Measurements from ENCODE around the gene TTC27.

Gene TTC27

GRCh38 chr2:32647180-32647651 lies 19.4 kb downstream of the TTC27 start:
- DNase-seq = no peak
- no peak overlapping the region for H3K4me3 ChIP-seq
- intact Hi-C loops (cut with DNase I; ENCODE audit: low total_unique reads) = no loop called here
- peak overlapping the region; percentile 40 to 55 for H3K27ac ChIP-seq
- H3K9me3 ChIP-seq = no peaks in the 10 kb centered on the region
- TF ChIP-seq CTCF (IDR thresholded peaks at IDR 0.05) = no peak
- H3K4me1 ChIP-seq = peaks cover 0 to 29% (median 4%) of the 10 kb centered on the region in 4 donors
- no peaks in the 10 kb centered on the region for H3K27me3 ChIP-seq
- peaks cover 23 to 58% (median 32%) of the 10 kb centered on the region in 3 donors for H3K36me3 ChIP-seq

GRCh38 chr2:32652555-32653209 lies 24.8 kb downstream of the TTC27 start:
- no peak for TF ChIP-seq CTCF (IDR thresholded peaks at IDR 0.05)
- intact Hi-C loops (cut with DNase I; ENCODE audit: low total_unique reads) = no loop called here
- Histone ChIP-seq H3K36me3 (peaks cover 10 to 29% (median 15%) of the 10 kb centered on the region in 3 donors), H3K27me3 (no peaks in the 10 kb centered on the region), H3K4me1 (peaks cover 0 to 28% (median 6%) of the 10 kb centered on the region in 4 donors), H3K4me3 (peak overlapping the region in 1 of 2 donors; percentile 12), H3K9me3 (no peaks in the 10 kb centered on the region), H3K27ac (peak overlapping the region; percentile 39 to 52)
- no peak for DNase-seq

- no peak for TF ChIP-seq CTCF (IDR thresholded peaks at IDR 0.05)
- H3K27ac ChIP-seq = no peak overlapping the region
- H3K4me1 ChIP-seq = peaks cover 0 to 17% (median 2%) of the 10 kb centered on the region in 4 donors
- H3K4me3 ChIP-seq = no peak overlapping the region
- intact Hi-C loops (cut with DNase I; ENCODE audit: low total_unique reads) = no loop called here
- no peak for DNase-seq
- peaks cover 0 to 14% (median 6%) of the 10 kb centered on the region in 3 donors for H3K36me3 ChIP-seq
- no peaks in the 10 kb centered on the region for H3K9me3 ChIP-seq
- H3K27me3 ChIP-seq = no peaks in the 10 kb centered on the region
Observed at GRCh38 chr2:32656069-32656468, 28.2 kb downstream of the TTC27 start.

GRCh38 chr2:32663864-32664263 lies 36.0 kb downstream of the TTC27 start:
- intact Hi-C loops (cut with DNase I; ENCODE audit: low total_unique reads) = no loop called here
- TF ChIP-seq CTCF (IDR thresholded peaks at IDR 0.05) = no peak
- no peak overlapping the region for H3K27ac ChIP-seq

GRCh38 chr2:32666704-32667103 lies 38.9 kb downstream of the TTC27 start:
- Histone ChIP-seq H3K36me3 (peaks cover 7 to 8% (median 7%) of the 10 kb centered on the region in 3 donors), H3K9me3 (no peaks in the 10 kb centered on the region), H3K4me1 (no peaks in the 10 kb centered on the region), H3K27ac (no peak overlapping the region), H3K4me3 (no peak overlapping the region), H3K27me3 (no peaks in the 10 kb centered on the region)
- no peak for DNase-seq
- TF ChIP-seq CTCF (IDR thresholded peaks at IDR 0.05) = no peak
- intact Hi-C loops (cut with DNase I; ENCODE audit: low total_unique reads) = no loop called here

More at GRCh38 chr2:32663864-32664263, 36.0 kb downstream of the TTC27 start:
- Histone ChIP-seq H3K9me3 (no peaks in the 10 kb centered on the region), H3K36me3 (peaks cover 3 to 9% (median 6%) of the 10 kb centered on the region in 3 donors), H3K4me1 (no peaks in the 10 kb centered on the region), H3K27me3 (no peaks in the 10 kb centered on the region), H3K4me3 (no peak overlapping the region)
- no peak for DNase-seq

Data from tibial artery (tissue), 4 donors.